Stimulated activated CD4-positive, alpha-beta T cell treated with anti-CD3 and anti-CD28 coated beads, Interleukin-4, amount 100 ng/mL, for 24 hours (primary cell): ENCODE measurements around the gene UGT2B28.
"Not testable (repeated sequence)": the region's sequence is repeated elsewhere in the genome, so short reads cannot be mapped to it uniquely, and the experiment has no call there.

Experiments
- DNase-seq: peaks from one replicate; pipeline ENCODE4 v3.0.0-alpha.2; 2020

The UGT2B28 gene

DNA sequence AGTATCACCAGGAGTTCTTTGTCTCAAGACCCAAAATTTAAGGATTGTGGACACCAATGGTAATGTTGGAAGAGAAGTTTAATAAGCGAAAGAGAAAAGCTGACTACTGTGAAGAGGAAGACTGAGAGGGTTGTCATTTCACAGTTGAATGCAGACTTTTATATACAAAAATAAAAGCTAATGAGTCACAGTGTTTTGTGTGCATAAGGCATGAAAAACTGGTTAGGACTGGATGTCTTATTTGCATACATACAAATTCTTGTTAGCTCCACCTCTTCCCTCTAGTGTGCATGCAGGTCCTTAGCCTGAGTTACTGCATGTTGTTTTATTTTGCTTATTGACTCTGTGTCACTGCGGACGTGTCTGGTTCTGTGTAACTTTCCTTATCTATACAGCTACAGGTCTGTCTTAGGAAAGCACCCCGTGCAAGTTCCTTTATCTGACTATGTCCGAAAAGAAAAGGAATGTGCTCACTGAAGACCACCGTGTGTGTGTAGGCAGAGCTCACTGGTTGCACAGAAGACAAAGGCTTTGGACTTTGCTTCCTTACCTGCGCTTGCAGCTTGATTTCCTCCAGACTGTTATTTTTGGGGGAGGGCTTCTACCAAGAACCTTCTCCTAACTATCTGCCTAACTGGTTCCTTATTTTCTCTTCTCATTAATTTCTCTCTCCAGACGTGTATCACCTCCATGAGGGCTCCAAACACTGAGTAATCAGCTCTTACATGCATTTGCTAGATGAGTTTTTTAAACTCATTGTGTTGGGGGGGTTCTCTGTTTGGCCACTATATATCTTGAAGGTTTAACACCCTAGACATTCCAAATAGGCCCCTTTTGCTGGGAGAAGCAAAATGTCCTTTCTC is 63.5 kb downstream of the UGT2B28 start:
- DNase-seq: not testable (repeated sequence)
